ENCODE measurements around the gene KRT33B. TPM values are rescaled to one million over a fixed set of nuclear protein-coding genes. Genes with fewer than 3 reads are reported as not detected.
"Not testable (repeated sequence)": the region's sequence is repeated elsewhere in the genome, so short reads cannot be mapped to it uniquely, and the experiment has no call there.

Gene KRT33B
- total RNA-seq, 2 donors from 2014 or later, result not detected

- DNase-seq, result no peak
- intact Hi-C loops (cut with DNase I, micrococcal nuclease), result no loop called here
- no peak for ATAC-seq
Observed at GRCh38 chr17:41354536-41354935, 15.1 kb downstream of the KRT33B start.

- DNase-seq (no peak), ATAC-seq (no peak)
- intact Hi-C loops (cut with DNase I, micrococcal nuclease), result no loop called here
Observed at GRCh38 chr17:41352597-41353366, 16.8 kb downstream of the KRT33B start.

- intact Hi-C loops (cut with DNase I, micrococcal nuclease), result no loop called here
- no peak for ATAC-seq
- no peak for DNase-seq
Observed at GRCh38 chr17:41351177-41351576, 18.4 kb downstream of the KRT33B start.

GRCh38 chr17:41350381-41350878 is 19.2 kb downstream of the KRT33B start, which contains the start of gene KRT33A:
Gene KRT33A, minus strand, starts transcription at chr17:41350828. Its CDS starts 61 bp downstream, at chr17:41350767.
- intact Hi-C loops (cut with DNase I, micrococcal nuclease); ATAC-seq; DNase-seq: not testable (repeated sequence)

GRCh38 chr17:41347869-41348760 is 21.5 kb downstream of the KRT33B start:
- DNase-seq, result no peak
- intact Hi-C loops (cut with DNase I, micrococcal nuclease), result no loop called here
- no peak for ATAC-seq

GRCh38 chr17:41346421-41346820 is 23.2 kb downstream of the KRT33B start:
- ATAC-seq; DNase-seq; intact Hi-C loops (cut with DNase I, micrococcal nuclease): not testable (repeated sequence)

GRCh38 chr17:41345992-41346391 is 23.6 kb downstream of the KRT33B start:
- intact Hi-C loops (cut with DNase I, micrococcal nuclease), result no loop called here
- no peak for ATAC-seq
- DNase-seq, result no peak

- no peak for DNase-seq
- ATAC-seq, result no peak
- intact Hi-C loops (cut with DNase I, micrococcal nuclease), result no loop called here
Observed at GRCh38 chr17:41343029-41343428, 26.6 kb downstream of the KRT33B start.

- no peak for ATAC-seq
- no peak for DNase-seq
- intact Hi-C loops (cut with DNase I, micrococcal nuclease), result no loop called here
Observed at GRCh38 chr17:41340934-41341861, 28.4 kb downstream of the KRT33B start.

GRCh38 chr17:41340494-41340893 is 29.1 kb downstream of the KRT33B start:
- DNase-seq (no peak), ATAC-seq (no peak)
- intact Hi-C loops (cut with DNase I, micrococcal nuclease), result no loop called here

GRCh38 chr17:41339571-41340172 is 29.9 kb downstream of the KRT33B start:
- DNase-seq (no peak), ATAC-seq (no peak)
- intact Hi-C loops (cut with DNase I, micrococcal nuclease), result no loop called here

GRCh38 chr17:41338961-41339485 is 30.6 kb downstream of the KRT33B start:
- ATAC-seq (no peak), DNase-seq (no peak)
- intact Hi-C loops (cut with DNase I, micrococcal nuclease), result no loop called here

GRCh38 chr17:41335747-41336146 is 33.9 kb downstream of the KRT33B start:
- intact Hi-C loops (cut with DNase I, micrococcal nuclease), result no loop called here
- ATAC-seq (no peak), DNase-seq (no peak)

- intact Hi-C loops (cut with DNase I, micrococcal nuclease), result no loop called here
- DNase-seq (no peak), ATAC-seq (no peak)
Observed at GRCh38 chr17:41334385-41335305, 35.0 kb downstream of the KRT33B start.

GRCh38 chr17:41333836-41334235 is 35.8 kb downstream of the KRT33B start:
- intact Hi-C loops (cut with DNase I, micrococcal nuclease), result no loop called here
- DNase-seq, result no peak

GRCh38 chr17:41333098-41333497 is 36.5 kb downstream of the KRT33B start:
- intact Hi-C loops (cut with DNase I, micrococcal nuclease), result no loop called here
- ATAC-seq (no peak), DNase-seq (no peak)

More at GRCh38 chr17:41333836-41334235, 35.8 kb downstream of the KRT33B start:
- ATAC-seq, result no peak

GRCh38 chr17:41332239-41332638 is 37.4 kb downstream of the KRT33B start:
- DNase-seq (no peak), ATAC-seq (no peak)
- intact Hi-C loops (cut with DNase I, micrococcal nuclease), result no loop called here

Measured in left colon (tissue), 2 donors.